Chondrocyte (in vitro differentiated cells): ENCODE results near the gene CCL11. TPM values are rescaled to one million over a fixed set of nuclear protein-coding genes. Genes with fewer than 3 reads are reported as not detected.

Source experiments
- DNase-seq: peaks from one replicate; pipeline ENCODE4 v3.0.0; 2021; ENCODE audit warnings: mixed read lengths, low spot score
- H3K27ac Mint-ChIP-seq: one replicate; pipeline ENCODE4 v1.8.0; 2021; ENCODE audit warnings: mild to moderate bottlenecking, moderate library complexity, mixed read lengths; ENCODE audit not compliant: unreplicated experiment
- H3K27me3 Mint-ChIP-seq: 2 replicates; pipeline ENCODE4 v1.8.0; 2021; ENCODE audit warnings: low read depth, mixed read lengths
- H3K36me3 Mint-ChIP-seq: 2 replicates; pipeline ENCODE4 v1.8.0; 2021; ENCODE audit warnings: low read depth, mixed read lengths
- H3K4me1 Mint-ChIP-seq: 2 replicates; pipeline ENCODE4 v1.8.0; 2021; ENCODE audit warnings: low read depth, mild to moderate bottlenecking, mixed read lengths
- H3K4me3 Mint-ChIP-seq: one replicate; pipeline ENCODE4 v1.8.0; 2021; ENCODE audit warnings: mild to moderate bottlenecking, moderate library complexity, mixed read lengths; ENCODE audit not compliant: unreplicated experiment
- H3K9me3 Mint-ChIP-seq: 2 replicates; pipeline ENCODE4 v1.8.0; 2021; ENCODE audit warnings: low read depth, mixed read lengths
- total RNA-seq: library from RNA; stranded (reverse); gene quantifications from 3 replicates; pipeline ENCODE4 v1.2.1, GENCODE V29; 2021
- TF ChIP-seq, protein P1 (sequence below): fragments of 200-600 bp; sonication (generic); IDR thresholded peaks from 2 replicates; pipeline ENCODE4 v1.5.0; 2021; ENCODE audit warnings: antibody characterized with exemption, mild to moderate bottlenecking, moderate library complexity

The CCL11 gene
- total RNA-seq, 1 donor from 2014 or later = not detected

DNA sequence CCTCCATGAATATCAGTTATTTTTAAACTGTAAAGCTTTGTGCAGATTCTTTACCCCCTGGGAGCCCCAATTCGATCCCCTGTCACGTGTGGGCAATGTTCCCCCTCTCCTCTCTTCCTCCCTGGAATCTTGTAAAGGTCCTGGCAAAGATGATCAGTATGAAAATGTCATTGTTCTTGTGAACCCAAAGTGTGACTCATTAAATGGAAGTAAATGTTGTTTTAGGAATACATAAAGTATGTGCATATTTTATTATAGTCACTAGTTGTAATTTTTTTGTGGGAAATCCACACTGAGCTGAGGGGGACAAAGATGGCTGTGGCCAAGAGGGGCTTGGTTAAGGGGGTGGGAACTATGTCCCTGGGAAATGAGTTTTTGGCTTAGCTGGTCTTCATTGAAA is 2.3 kb downstream of the CCL11 start:
- Mint-ChIP-seq H3K27ac (no peak overlapping the region), H3K27me3 (no peaks in the 10 kb centered on the region), H3K9me3 (no peaks in the 10 kb centered on the region), H3K4me1 (peaks cover 19% of the 10 kb centered on the region), H3K4me3 (no peak overlapping the region), H3K36me3 (no peaks in the 10 kb centered on the region)
- DNase-seq = no peak
- TF ChIP-seq, protein P1, sequence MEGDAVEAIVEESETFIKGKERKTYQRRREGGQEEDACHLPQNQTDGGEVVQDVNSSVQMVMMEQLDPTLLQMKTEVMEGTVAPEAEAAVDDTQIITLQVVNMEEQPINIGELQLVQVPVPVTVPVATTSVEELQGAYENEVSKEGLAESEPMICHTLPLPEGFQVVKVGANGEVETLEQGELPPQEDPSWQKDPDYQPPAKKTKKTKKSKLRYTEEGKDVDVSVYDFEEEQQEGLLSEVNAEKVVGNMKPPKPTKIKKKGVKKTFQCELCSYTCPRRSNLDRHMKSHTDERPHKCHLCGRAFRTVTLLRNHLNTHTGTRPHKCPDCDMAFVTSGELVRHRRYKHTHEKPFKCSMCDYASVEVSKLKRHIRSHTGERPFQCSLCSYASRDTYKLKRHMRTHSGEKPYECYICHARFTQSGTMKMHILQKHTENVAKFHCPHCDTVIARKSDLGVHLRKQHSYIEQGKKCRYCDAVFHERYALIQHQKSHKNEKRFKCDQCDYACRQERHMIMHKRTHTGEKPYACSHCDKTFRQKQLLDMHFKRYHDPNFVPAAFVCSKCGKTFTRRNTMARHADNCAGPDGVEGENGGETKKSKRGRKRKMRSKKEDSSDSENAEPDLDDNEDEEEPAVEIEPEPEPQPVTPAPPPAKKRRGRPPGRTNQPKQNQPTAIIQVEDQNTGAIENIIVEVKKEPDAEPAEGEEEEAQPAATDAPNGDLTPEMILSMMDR = no peak

DNA sequence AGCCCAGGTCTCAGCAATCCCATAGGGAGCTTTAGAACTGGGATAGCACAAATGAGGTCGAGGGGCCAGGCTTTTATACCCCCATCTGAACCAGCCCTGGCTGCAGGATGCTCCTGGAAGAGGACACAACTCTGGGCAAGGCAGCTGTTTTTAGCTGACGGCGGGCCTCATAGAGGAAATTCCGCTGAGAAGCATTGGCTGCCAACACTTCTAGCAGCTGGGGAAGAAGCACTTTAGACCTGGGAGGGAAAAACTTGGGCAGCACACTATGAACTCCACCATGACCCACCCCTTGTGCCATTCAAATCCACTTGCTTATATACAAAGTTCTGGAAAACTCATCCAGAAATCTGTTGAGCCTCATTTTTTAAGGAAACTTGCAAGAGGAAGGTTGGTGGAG is 5.0 kb downstream of the CCL11 start:
- H3K9me3 Mint-ChIP-seq = no peaks in the 10 kb centered on the region
- no peak for DNase-seq
- H3K4me1 Mint-ChIP-seq = peaks cover 19% of the 10 kb centered on the region
- H3K27me3 Mint-ChIP-seq = no peaks in the 10 kb centered on the region
- H3K27ac Mint-ChIP-seq = no peak overlapping the region
- no peaks in the 10 kb centered on the region for H3K36me3 Mint-ChIP-seq
- TF ChIP-seq, protein P1 = no peak
- no peak overlapping the region for H3K4me3 Mint-ChIP-seq

DNA sequence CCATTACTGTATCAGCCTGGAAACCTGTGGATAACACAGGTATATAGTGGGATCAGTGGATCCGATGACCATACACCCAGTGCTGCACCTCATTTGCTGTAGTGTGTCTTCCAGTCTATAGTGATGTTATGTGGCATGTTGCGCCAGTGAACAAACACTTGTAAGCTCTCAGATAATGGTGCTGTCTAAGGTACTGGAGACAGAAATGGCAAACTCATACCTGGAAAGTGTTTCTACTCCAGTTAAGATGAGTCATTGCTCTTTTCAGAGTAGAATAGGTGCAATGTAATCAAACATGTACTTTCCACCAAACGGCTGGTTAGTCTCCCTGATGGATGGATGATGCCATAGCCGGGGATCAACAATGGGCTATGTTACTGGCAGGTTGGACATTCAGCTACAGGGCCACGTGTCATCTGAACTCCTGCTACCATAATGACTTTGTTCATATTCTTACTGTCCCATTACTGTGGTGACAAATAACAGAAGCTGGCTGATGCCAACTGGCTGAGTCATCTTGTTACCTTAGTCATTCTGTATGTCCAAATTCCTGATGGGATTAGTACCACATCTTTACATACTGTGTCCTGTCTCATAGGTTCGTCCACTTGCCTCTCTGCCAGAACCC is 6.3 kb downstream of the CCL11 start:
- H3K27me3 Mint-ChIP-seq = no peaks in the 10 kb centered on the region
- H3K9me3 Mint-ChIP-seq = no peaks in the 10 kb centered on the region
- TF ChIP-seq, protein P1 = no peak
- no peak for DNase-seq
- H3K27ac Mint-ChIP-seq = no peak overlapping the region
- no peaks in the 10 kb centered on the region for H3K36me3 Mint-ChIP-seq
- peaks cover 19% of the 10 kb centered on the region for H3K4me1 Mint-ChIP-seq
- H3K4me3 Mint-ChIP-seq = no peak overlapping the region

DNA sequence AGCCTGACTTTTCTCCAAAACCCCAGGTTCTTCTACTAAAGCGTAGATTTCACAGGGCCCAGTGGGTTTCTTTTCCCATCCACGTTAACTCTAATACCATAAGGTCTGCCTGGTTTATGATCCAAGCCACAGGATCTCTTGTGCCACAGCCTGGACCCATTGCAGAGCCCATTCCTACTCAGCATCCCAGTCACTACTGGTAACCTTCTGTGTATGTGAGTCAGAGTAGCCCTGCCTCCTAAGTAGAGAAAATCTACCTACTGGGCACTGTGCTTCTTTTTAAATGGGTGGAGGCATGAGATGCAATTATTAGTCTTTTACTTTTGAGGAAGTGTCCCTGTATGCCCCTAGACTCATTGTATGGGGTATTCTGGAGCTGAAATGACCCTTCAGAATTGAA is 13.5 kb downstream of the CCL11 start:
- Mint-ChIP-seq H3K36me3 (no peaks in the 10 kb centered on the region), H3K9me3 (no peaks in the 10 kb centered on the region), H3K27me3 (no peaks in the 10 kb centered on the region), H3K4me1 (peaks cover 33% of the 10 kb centered on the region), H3K27ac (no peak overlapping the region), H3K4me3 (no peak overlapping the region)
- TF ChIP-seq, protein P1 = no peak
- DNase-seq = no peak

DNA sequence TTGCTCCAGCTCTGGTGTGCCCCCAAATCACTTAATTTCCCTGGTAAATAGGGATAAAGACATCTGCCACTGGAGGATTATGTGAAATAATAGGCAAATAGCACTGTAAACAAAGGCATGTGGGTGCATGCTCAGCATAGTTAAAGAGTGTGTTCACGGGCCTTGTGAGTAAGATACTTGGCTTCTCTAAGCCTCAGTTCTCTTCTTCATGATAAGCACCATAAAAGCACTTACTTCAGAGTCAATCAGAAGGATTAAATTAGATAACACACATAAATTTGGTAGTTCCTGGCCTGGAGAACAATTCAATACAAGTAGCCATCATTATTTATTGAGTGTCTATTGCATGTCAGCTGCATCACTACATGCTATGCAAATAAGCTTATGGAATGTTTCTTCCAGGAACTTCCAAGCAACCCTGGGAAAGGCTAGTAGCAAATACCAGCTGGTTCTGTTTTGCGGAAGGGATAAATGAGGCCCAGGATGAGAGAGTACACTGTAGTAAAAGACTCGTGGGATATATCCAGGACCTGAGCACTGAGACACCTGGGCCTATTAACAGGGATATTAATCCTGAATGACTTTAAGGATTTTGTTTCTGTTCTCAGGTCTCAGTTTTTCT is 14.5 kb downstream of the CCL11 start:
- no peak for DNase-seq
- H3K4me3 Mint-ChIP-seq = no peak overlapping the region
- peaks cover 33% of the 10 kb centered on the region for H3K4me1 Mint-ChIP-seq
- no peaks in the 10 kb centered on the region for H3K27me3 Mint-ChIP-seq
- no peaks in the 10 kb centered on the region for H3K9me3 Mint-ChIP-seq
- no peaks in the 10 kb centered on the region for H3K36me3 Mint-ChIP-seq
- TF ChIP-seq, protein P1 = no peak
- H3K27ac Mint-ChIP-seq = peak overlapping the region; percentile 42
